IPS-18a (cell line): ENCODE results near the gene SMC3.
"Not testable (repeated sequence)": the region's sequence is repeated elsewhere in the genome, so short reads cannot be mapped to it uniquely, and the experiment has no call there.

Source experiments
- H3K27ac ChIP-seq: one replicate; pipeline ENCODE4 v1.5.1; 2013; ENCODE audit warnings: low read length
- H3K27me3 ChIP-seq: one replicate; pipeline ENCODE4 v1.6.1; 2013; ENCODE audit warnings: mild to moderate bottlenecking, low read length; ENCODE audit not compliant: control insufficient read depth, insufficient read depth
- H3K36me3 ChIP-seq: one replicate; pipeline ENCODE4 v1.6.1; 2013; ENCODE audit warnings: low read depth, low read length; ENCODE audit not compliant: control insufficient read depth
- H3K4me1 ChIP-seq: one replicate; pipeline ENCODE4 v1.6.1; 2013; ENCODE audit warnings: low read depth, low read length; ENCODE audit not compliant: control insufficient read depth
- H3K4me3 ChIP-seq: one replicate; pipeline ENCODE4 v1.5.1; 2013; ENCODE audit warnings: low read length
- H3K9ac ChIP-seq: one replicate; pipeline ENCODE4 v1.6.1; 2013; ENCODE audit warnings: mild to moderate bottlenecking, low read length, moderate library complexity
- H3K9me3 ChIP-seq: one replicate; pipeline ENCODE4 v1.6.1; 2013; ENCODE audit warnings: low read depth, low read length; ENCODE audit not compliant: control insufficient read depth

Gene SMC3

GRCh38 chr10:110567201-110568054 is at the start of gene SMC3:
TSS of gene SMC3 (plus strand) at chr10:110567695. CDS start at chr10:110567817, 122 bp downstream.
- peaks cover 14% of the 10 kb centered on the region for H3K4me1 ChIP-seq
- no peaks in the 10 kb centered on the region for H3K27me3 ChIP-seq

GRCh38 chr10:110522365-110522988 is 45.0 kb upstream of the SMC3 start:
- H3K4me3 ChIP-seq, result no peak overlapping the region
- no peaks in the 10 kb centered on the region for H3K9me3 ChIP-seq
- H3K27me3 ChIP-seq, result no peaks in the 10 kb centered on the region
- H3K36me3 ChIP-seq, result no peaks in the 10 kb centered on the region
- H3K9ac ChIP-seq, result no peak overlapping the region
- H3K4me1 ChIP-seq, result peaks cover 8% of the 10 kb centered on the region
- no peak overlapping the region for H3K27ac ChIP-seq

More at GRCh38 chr10:110567201-110568054, at the start of gene SMC3:
- peak within 1 kb of the TSS; percentile 99 for H3K27ac ChIP-seq
- H3K9ac ChIP-seq, result peak within 1 kb of the TSS; percentile 93
- no peaks in the 10 kb centered on the region for H3K9me3 ChIP-seq
- peaks cover 23% of the 10 kb centered on the region for H3K36me3 ChIP-seq
- peak within 1 kb of the TSS; percentile 81 for H3K4me3 ChIP-seq

- no peaks in the 10 kb centered on the region for H3K27me3 ChIP-seq
- no peaks in the 10 kb centered on the region for H3K9me3 ChIP-seq
- H3K4me3 ChIP-seq, result no peak overlapping the region
- no peaks in the 10 kb centered on the region for H3K36me3 ChIP-seq
- H3K27ac ChIP-seq, result no peak overlapping the region
- H3K4me1 ChIP-seq, result peaks cover 8% of the 10 kb centered on the region
- H3K9ac ChIP-seq, result no peak overlapping the region
Measured at GRCh38 chr10:110523736-110524135, 43.8 kb upstream of the SMC3 start.

GRCh38 chr10:110524179-110524858 is 43.2 kb upstream of the SMC3 start:
- no peaks in the 10 kb centered on the region for H3K27me3 ChIP-seq
- no peaks in the 10 kb centered on the region for H3K9me3 ChIP-seq
- no peak overlapping the region for H3K27ac ChIP-seq
- no peaks in the 10 kb centered on the region for H3K36me3 ChIP-seq
- peaks cover 12% of the 10 kb centered on the region for H3K4me1 ChIP-seq
- no peak overlapping the region for H3K4me3 ChIP-seq
- H3K9ac ChIP-seq, result no peak overlapping the region

GRCh38 chr10:110524859-110525232 is 42.6 kb upstream of the SMC3 start:
- peaks cover 16% of the 10 kb centered on the region for H3K4me1 ChIP-seq
- H3K27me3 ChIP-seq, result no peaks in the 10 kb centered on the region
- no peaks in the 10 kb centered on the region for H3K9me3 ChIP-seq
- H3K9ac ChIP-seq, result no peak overlapping the region
- H3K36me3 ChIP-seq, result no peaks in the 10 kb centered on the region
- no peak overlapping the region for H3K27ac ChIP-seq
- H3K4me3 ChIP-seq, result no peak overlapping the region

- H3K9ac ChIP-seq, result no peak overlapping the region
- H3K4me3 ChIP-seq, result no peak overlapping the region
- peaks cover 17% of the 10 kb centered on the region for H3K4me1 ChIP-seq
- no peaks in the 10 kb centered on the region for H3K9me3 ChIP-seq
- H3K27ac ChIP-seq, result no peak overlapping the region
- H3K36me3 ChIP-seq, result no peaks in the 10 kb centered on the region
- H3K27me3 ChIP-seq, result no peaks in the 10 kb centered on the region
Measured at GRCh38 chr10:110525349-110526260, 41.9 kb upstream of the SMC3 start.

- Histone ChIP-seq H3K27me3 (no peaks in the 10 kb centered on the region), H3K9me3 (no peaks in the 10 kb centered on the region), H3K4me3 (no peak overlapping the region), H3K27ac (no peak overlapping the region), H3K9ac (no peak overlapping the region), H3K4me1 (peaks cover 17% of the 10 kb centered on the region), H3K36me3 (no peaks in the 10 kb centered on the region)
Measured at GRCh38 chr10:110527731-110528171, 39.7 kb upstream of the SMC3 start.

GRCh38 chr10:110528224-110528996 is 39.1 kb upstream of the SMC3 start:
- Histone ChIP-seq H3K9ac (no peak overlapping the region), H3K27me3 (no peaks in the 10 kb centered on the region), H3K36me3 (no peaks in the 10 kb centered on the region), H3K9me3 (no peaks in the 10 kb centered on the region), H3K4me3 (no peak overlapping the region), H3K4me1 (peaks cover 15% of the 10 kb centered on the region), H3K27ac (no peak overlapping the region)

GRCh38 chr10:110528997-110529524 is 38.4 kb upstream of the SMC3 start:
- H3K4me1 ChIP-seq, H3K9me3 ChIP-seq, H3K27ac ChIP-seq, H3K36me3 ChIP-seq, H3K4me3 ChIP-seq, H3K27me3 ChIP-seq: not testable (repeated sequence)
- H3K9ac ChIP-seq, result peak overlapping the region; percentile 24

GRCh38 chr10:110529596-110530011 is 37.9 kb upstream of the SMC3 start:
- H3K4me1 ChIP-seq, result peaks cover 9% of the 10 kb centered on the region
- peak overlapping the region; percentile 24 for H3K9ac ChIP-seq
- H3K27ac ChIP-seq, result peak overlapping the region; percentile 58
- H3K4me3 ChIP-seq, result peak overlapping the region; percentile 38
- H3K27me3 ChIP-seq, result no peaks in the 10 kb centered on the region
- H3K9me3 ChIP-seq, result no peaks in the 10 kb centered on the region
- H3K36me3 ChIP-seq, result no peaks in the 10 kb centered on the region
